ENCODE data around the gene EMP2. TPM values are rescaled to one million over a fixed set of nuclear protein-coding genes. Genes with fewer than 3 reads are reported as not detected.
A peak's percentile ranks its signal among the peaks of the same experiment; 100 is the strongest.

EMP2 gene
- total RNA-seq, 3 donors from 2014 or later, result 46.9 to 69.2 (median 66.0) TPM

GRCh38 chr16:10518479-10519041 lies 61.8 kb downstream of the EMP2 start:
- TF ChIP-seq POLR2A (IDR thresholded peaks at IDR 0.05), result no peak
- TF ChIP-seq POLR2AphosphoS5 (IDR thresholded peaks at IDR 0.05), result no peak
- TF ChIP-seq, protein P1, sequence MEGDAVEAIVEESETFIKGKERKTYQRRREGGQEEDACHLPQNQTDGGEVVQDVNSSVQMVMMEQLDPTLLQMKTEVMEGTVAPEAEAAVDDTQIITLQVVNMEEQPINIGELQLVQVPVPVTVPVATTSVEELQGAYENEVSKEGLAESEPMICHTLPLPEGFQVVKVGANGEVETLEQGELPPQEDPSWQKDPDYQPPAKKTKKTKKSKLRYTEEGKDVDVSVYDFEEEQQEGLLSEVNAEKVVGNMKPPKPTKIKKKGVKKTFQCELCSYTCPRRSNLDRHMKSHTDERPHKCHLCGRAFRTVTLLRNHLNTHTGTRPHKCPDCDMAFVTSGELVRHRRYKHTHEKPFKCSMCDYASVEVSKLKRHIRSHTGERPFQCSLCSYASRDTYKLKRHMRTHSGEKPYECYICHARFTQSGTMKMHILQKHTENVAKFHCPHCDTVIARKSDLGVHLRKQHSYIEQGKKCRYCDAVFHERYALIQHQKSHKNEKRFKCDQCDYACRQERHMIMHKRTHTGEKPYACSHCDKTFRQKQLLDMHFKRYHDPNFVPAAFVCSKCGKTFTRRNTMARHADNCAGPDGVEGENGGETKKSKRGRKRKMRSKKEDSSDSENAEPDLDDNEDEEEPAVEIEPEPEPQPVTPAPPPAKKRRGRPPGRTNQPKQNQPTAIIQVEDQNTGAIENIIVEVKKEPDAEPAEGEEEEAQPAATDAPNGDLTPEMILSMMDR (IDR thresholded peaks at IDR 0.05), result no peak
- Histone ChIP-seq H3K27me3 (no peaks in the 10 kb centered on the region), H3K9me3 (no peaks in the 10 kb centered on the region), H3K4me3 (no peak overlapping the region), H3K36me3 (no peaks in the 10 kb centered on the region), H3K4me1 (no peaks in the 10 kb centered on the region), H3K27ac (no peak overlapping the region)
- intact Hi-C loops (cut with DNase I; ENCODE audit: low total_unique reads), result no loop called here
- no peak for DNase-seq (ENCODE audit: low spot score in 2 of 2)

- H3K4me1 ChIP-seq, result no peaks in the 10 kb centered on the region
- H3K27me3 ChIP-seq, result no peaks in the 10 kb centered on the region
- H3K36me3 ChIP-seq, result no peaks in the 10 kb centered on the region
- no peak for DNase-seq (ENCODE audit: low spot score in 2 of 2)
- H3K4me3 ChIP-seq, result no peak overlapping the region
- TF ChIP-seq POLR2A (IDR thresholded peaks at IDR 0.05), result no peak
- TF ChIP-seq POLR2AphosphoS5 (IDR thresholded peaks at IDR 0.05), result no peak
- TF ChIP-seq, protein P1 (IDR thresholded peaks at IDR 0.05), result no peak
- no peaks in the 10 kb centered on the region for H3K9me3 ChIP-seq
- H3K27ac ChIP-seq, result no peak overlapping the region
- intact Hi-C loops (cut with DNase I; ENCODE audit: low total_unique reads), result no loop called here
Observed at GRCh38 chr16:10517868-10518267, 62.5 kb downstream of the EMP2 start.

DNA sequence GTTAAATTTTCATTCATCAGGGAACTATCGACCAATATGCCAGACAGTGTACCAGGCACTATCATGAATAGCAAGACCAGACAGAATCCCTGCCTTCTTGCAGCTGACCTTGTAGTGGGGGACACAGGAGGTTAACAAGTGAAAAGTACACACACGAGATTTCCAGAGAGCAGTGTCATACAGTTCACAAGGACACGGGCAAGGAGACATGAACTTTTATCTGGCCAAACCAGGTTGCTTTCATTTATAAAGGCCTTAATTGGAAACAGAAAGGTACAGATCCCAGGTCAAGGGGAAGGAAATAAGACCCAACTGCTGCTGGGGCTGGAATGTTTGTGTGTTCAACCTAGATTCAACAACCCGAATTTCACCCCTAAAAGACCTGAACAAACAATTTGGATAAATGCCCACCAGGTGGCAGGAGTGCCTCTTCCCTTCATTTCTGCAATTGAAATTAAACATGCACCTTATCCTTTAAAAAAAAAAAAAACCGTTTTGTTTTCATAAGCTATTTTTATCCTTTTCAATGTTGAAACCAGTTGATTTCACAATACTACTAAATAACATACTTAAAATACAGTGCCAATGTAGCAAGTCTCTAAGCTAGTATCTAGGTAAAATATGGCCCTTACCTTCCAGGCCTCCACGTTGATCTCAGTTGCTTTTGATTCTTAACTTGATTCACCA lies 65.9 kb downstream of the EMP2 start:
- Histone ChIP-seq H3K36me3 (no peaks in the 10 kb centered on the region), H3K27ac (peak overlapping the region; percentile 62 to 81), H3K27me3 (no peaks in the 10 kb centered on the region), H3K4me1 (no peaks in the 10 kb centered on the region), H3K4me3 (no peak overlapping the region), H3K9me3 (no peaks in the 10 kb centered on the region)
- intact Hi-C loops (cut with DNase I; ENCODE audit: low total_unique reads), result loop anchor here (5.0 kb wide), 2 partner anchors 223 to 257 kb away; no protein-coding TSS in a partner anchor
- DNase-seq (ENCODE audit: low spot score in 2 of 2), result peak in 1 of 2 donors; percentile 55
- TF ChIP-seq POLR2AphosphoS5 (IDR thresholded peaks at IDR 0.05) (peak in 1 of 3 donors; percentile 35), POLR2A (IDR thresholded peaks at IDR 0.05) (no peak)
- TF ChIP-seq, protein P1 (IDR thresholded peaks at IDR 0.05), result peak; percentile 75 to 80 (median 79)

- Histone ChIP-seq H3K4me1 (no peaks in the 10 kb centered on the region), H3K27ac (no peak overlapping the region), H3K27me3 (no peaks in the 10 kb centered on the region), H3K36me3 (no peaks in the 10 kb centered on the region), H3K9me3 (no peaks in the 10 kb centered on the region), H3K4me3 (no peak overlapping the region)
- no peak for DNase-seq (ENCODE audit: low spot score in 2 of 2)
- intact Hi-C loops (cut with DNase I; ENCODE audit: low total_unique reads), result loop anchor here (5.0 kb wide), 2 partner anchors 225 to 255 kb away; no protein-coding TSS in a partner anchor
- TF ChIP-seq POLR2AphosphoS5 (IDR thresholded peaks at IDR 0.05) (no peak), POLR2A (IDR thresholded peaks at IDR 0.05) (no peak)
- TF ChIP-seq, protein P1 (IDR thresholded peaks at IDR 0.05), result no peak
Observed at GRCh38 chr16:10511829-10512228, 68.6 kb downstream of the EMP2 start.

DNA sequence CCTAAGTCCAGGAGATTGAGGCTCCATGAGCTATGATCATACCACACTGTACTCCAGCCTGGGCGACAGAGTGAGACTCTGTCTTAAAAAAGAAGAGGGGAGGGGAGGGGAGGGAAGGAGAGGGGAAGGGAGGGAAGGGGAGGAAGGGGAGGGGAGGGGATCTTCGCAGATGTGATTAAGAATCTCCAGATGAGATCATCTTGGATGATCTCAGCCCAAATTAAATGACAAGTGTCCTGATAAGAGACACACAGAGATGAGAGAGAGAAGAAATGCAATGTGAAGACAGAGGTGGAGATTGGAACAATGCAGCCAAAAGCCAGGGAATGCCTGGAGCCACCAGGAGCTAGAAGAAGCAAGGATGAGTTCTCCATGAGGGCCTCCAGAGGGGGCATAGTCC lies 70.1 kb downstream of the EMP2 start:
- Histone ChIP-seq H3K4me1 (no peaks in the 10 kb centered on the region), H3K27me3 (no peaks in the 10 kb centered on the region), H3K27ac (no peak overlapping the region), H3K4me3 (no peak overlapping the region), H3K36me3 (no peaks in the 10 kb centered on the region), H3K9me3 (no peaks in the 10 kb centered on the region)
- intact Hi-C loops (cut with DNase I; ENCODE audit: low total_unique reads), result loop anchor here (5.0 kb wide), 2 partner anchors 227 to 253 kb away; no protein-coding TSS in a partner anchor
- DNase-seq (ENCODE audit: low spot score in 2 of 2), result no peak
- TF ChIP-seq POLR2AphosphoS5 (IDR thresholded peaks at IDR 0.05), result no peak
- TF ChIP-seq, protein P1 (IDR thresholded peaks at IDR 0.05), result no peak
- TF ChIP-seq POLR2A (IDR thresholded peaks at IDR 0.05), result no peak
